Mucosa of rectum (tissue), 2 donors: ENCODE data around the gene SLC6A16.

Source experiments
- H3K27ac ChIP-seq, 2 donors: one replicate each; pipeline ENCODE4 v1.7.0; 2013; ENCODE audit warnings: inconsistent platforms in 2 of 2, low read depth in 2 of 2, low read length in 2 of 2
- H3K27me3 ChIP-seq, 2 donors: one replicate each; pipeline ENCODE4 v1.7.0; 2013; ENCODE audit warnings: low read length in 2 of 2; ENCODE audit not compliant: control insufficient read depth in 2 of 2, insufficient read depth in 2 of 2
- H3K36me3 ChIP-seq, 2 donors: one replicate each; pipeline ENCODE4 v1.7.0; 2013; ENCODE audit warnings: low read length in 2 of 2; ENCODE audit not compliant: control insufficient read depth in 2 of 2, insufficient read depth in 2 of 2
- H3K4me1 ChIP-seq, 2 donors: one replicate each; pipeline ENCODE4 v1.7.0; 2013; ENCODE audit warnings: low read length in 2 of 2, mild to moderate bottlenecking in 1 of 2; ENCODE audit not compliant: control insufficient read depth in 2 of 2, insufficient read depth in 2 of 2
- H3K4me3 ChIP-seq, 2 donors: one replicate each; pipeline ENCODE4 v1.7.0; 2013; ENCODE audit warnings: low read length in 2 of 2
- H3K9ac ChIP-seq, 2 donors: one replicate each; pipeline ENCODE4 v1.7.0; 2013; ENCODE audit warnings: low read length in 2 of 2, low read depth in 1 of 2, mild to moderate bottlenecking in 1 of 2
- H3K9me3 ChIP-seq, 2 donors: one replicate each; pipeline ENCODE4 v1.7.0; 2013; ENCODE audit warnings: low read length in 2 of 2; ENCODE audit not compliant: control insufficient read depth in 2 of 2
- donor health status: healthy.
- donor health status: Normal muscosa, but diverticular disease.

Gene SLC6A16

DNA sequence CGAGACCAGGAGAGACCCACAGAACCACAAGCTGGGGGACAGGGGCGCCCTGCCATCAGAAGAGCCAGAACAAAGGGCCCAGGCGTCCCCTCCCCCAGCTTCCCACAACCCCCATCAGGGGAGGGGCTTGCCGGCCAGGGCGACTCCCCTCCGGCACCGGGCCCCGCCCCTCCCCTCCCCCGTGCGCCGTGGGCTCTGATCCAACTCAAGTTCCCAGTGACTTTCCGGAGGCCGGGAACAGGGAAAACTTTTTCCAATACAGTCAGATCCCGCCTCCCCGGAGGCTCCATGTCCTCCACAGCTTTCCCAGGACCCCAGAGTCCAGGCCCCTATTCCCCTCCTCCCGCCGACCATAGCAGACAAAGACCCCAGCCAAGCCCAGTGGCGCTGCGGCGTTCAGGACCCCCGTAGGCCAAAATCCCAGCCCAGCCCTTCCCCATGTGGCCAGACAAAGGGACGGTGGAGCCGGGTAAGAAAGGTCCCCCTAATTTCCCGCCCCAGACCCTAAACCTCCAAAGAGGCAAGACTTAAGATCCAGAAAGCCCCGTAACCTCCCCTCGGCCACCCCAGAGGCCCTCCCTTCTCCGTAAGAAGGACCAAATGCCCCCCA is 36.6 kb upstream of the SLC6A16 start:
- Histone ChIP-seq H3K9ac (peak overlapping the region; percentile 72 to 74), H3K36me3 (no peaks in the 10 kb centered on the region), H3K27me3 (peaks cover 0 to 4% of the 10 kb centered on the region in 2 donors), H3K4me1 (peaks cover 7 to 12% of the 10 kb centered on the region in 2 donors), H3K27ac (peak overlapping the region; percentile 80 to 84), H3K4me3 (peak overlapping the region; percentile 72 to 74), H3K9me3 (no peaks in the 10 kb centered on the region)

DNA sequence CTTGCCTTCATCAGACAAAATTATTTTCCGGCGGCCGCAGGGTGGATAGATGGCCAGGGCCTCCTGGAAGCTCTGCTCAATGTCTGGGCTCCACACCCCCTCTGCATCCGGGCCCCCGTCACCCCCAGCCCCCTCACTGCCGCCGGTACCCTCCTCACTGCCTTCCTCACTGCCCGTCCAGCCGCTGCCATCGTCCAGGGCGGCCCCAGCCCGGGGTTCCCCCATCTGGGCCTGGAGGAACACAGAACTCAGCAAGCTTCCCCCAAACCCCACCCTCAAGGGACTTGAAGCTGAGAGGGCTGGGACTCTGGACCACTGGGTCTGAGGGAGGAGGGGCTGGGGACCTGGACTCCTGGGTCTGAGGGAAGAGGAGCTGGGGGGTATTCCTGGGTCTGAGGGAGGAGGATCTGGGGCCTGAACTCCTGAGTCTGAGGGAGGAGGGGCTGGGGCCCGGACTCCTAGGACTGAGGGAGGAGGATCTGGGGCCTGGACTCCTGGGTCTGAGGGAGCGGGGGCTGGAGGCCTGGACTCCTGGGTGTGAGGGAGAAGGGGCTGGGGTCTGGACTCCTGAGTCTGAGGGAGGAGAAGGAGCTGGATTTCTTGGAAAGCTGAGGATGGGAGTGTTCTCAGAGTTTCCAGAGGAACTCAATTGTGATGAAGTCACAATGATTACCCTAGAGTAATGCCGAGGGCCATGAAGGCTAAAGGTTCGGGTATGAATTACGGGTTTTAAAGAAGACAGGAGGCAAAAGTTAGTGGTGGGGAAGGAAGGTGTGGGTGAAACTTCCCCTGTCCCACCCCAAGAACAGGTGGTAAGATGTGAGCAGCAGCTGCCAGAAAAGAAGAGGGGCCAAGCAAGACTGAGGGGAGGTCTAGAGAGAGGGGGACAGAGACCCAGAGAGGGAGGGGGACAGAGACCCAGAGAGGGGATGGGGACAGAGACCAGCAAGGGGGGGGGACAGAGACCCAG is 35.1 kb upstream of the SLC6A16 start:
- no peak overlapping the region for H3K4me3 ChIP-seq
- H3K9me3 ChIP-seq, result no peaks in the 10 kb centered on the region

DNA sequence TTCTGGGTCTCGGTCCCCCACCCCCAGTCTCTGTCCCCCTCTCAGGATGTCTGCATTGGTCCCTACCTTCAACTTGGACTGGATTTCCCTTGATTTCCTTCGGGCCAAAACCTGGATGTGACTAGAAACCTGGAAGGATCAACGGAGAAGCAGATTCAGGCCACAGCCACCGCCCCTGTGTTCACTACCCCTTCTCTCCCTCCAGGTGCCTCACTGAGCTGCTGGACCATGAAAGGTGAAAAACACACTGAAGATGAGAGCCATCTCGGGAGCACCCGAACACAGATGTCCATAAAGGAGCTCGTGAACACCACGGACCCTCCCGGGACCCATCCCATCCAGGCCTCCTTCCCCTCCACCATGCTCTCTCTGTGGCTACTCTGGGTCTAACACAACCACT is 32.2 kb upstream of the SLC6A16 start:
- Histone ChIP-seq H3K4me1 (peaks cover 2 to 4% of the 10 kb centered on the region in 2 donors), H3K9me3 (no peaks in the 10 kb centered on the region), H3K9ac (no peak overlapping the region), H3K27ac (no peak overlapping the region), H3K27me3 (no peaks in the 10 kb centered on the region), H3K36me3 (peaks cover 0 to 2% of the 10 kb centered on the region in 2 donors), H3K4me3 (no peak overlapping the region)

More for the DNA sequence above, 35.1 kb upstream of the SLC6A16 start:
- H3K9ac ChIP-seq, result no peak overlapping the region
- no peak overlapping the region for H3K27ac ChIP-seq
- H3K27me3 ChIP-seq, result peaks cover 0 to 4% of the 10 kb centered on the region in 2 donors
- peaks cover 7 to 12% of the 10 kb centered on the region in 2 donors for H3K4me1 ChIP-seq
- H3K36me3 ChIP-seq, result peaks cover 0 to 2% of the 10 kb centered on the region in 2 donors

DNA sequence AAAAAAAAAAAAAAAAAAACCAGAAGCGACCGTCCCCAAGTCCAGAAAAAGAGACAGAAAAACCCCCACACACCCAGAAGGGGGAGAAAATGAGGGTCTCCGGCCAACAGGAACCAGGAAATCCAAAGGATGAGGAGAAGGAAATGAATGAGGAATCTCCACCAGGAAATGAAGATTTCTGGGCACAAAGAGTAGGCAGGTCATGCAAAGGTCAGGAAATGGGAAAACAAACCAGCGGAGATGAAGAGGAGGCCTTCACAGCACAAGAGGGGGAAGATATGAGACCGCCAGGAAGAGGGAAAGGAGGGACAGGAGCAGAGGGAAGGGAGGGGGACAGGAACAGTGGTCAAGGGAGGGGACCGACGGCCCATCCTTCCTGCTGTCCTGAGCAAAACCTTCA is 31.4 kb upstream of the SLC6A16 start:
- H3K9me3 ChIP-seq, result no peaks in the 10 kb centered on the region
- H3K27ac ChIP-seq, result no peak overlapping the region
- H3K4me1 ChIP-seq, result no peaks in the 10 kb centered on the region
- H3K9ac ChIP-seq, result no peak overlapping the region
- no peaks in the 10 kb centered on the region for H3K27me3 ChIP-seq
- H3K4me3 ChIP-seq, result no peak overlapping the region
- peaks cover 0 to 2% of the 10 kb centered on the region in 2 donors for H3K36me3 ChIP-seq

DNA sequence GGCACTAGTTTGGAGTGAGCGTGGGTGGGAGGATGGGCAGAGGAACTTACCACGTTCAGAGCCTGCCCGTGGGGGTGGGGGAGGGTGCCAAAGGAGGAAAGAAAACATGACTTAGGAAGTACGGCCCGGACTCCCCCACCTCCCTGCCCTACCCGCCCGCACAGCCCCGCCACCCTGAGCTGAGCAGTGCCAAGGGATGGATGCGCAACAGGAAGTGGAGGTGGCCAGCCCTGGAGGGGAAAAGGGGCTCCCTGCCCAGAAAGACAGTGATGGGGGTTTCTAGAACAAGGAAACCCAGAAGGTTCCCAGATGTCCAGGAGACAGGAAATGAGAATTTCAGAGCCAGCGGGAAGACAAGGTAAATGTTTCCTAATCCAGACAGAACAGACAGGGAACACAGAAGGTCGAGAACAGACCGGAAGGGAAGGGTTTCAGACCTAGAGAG is 30.9 kb upstream of the SLC6A16 start:
- Histone ChIP-seq H3K4me3 (no peak overlapping the region), H3K9me3 (no peaks in the 10 kb centered on the region), H3K36me3 (peaks cover 0 to 2% of the 10 kb centered on the region in 2 donors), H3K27ac (no peak overlapping the region), H3K4me1 (no peaks in the 10 kb centered on the region), H3K27me3 (no peaks in the 10 kb centered on the region), H3K9ac (no peak overlapping the region)

DNA sequence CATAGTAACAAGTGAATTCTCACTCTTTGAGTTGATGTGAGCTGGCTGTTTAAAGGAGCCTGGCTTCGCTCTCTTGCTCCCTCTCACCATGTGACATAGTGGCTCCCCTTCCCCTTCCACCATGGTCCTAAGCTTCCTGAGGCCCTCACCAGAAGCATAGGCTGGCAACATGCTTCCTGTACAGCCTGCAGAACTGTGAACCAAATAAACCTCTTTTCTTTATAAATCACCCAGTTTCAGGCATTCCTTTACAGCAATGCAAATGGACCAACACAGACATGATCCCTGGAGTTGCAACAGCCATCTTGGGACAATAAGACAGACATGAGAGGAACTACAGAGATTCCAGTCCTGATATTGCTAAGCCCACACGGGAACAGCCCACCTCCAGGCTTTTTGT is 24.6 kb upstream of the SLC6A16 start:
- H3K4me3 ChIP-seq, result no peak overlapping the region
- no peaks in the 10 kb centered on the region for H3K27me3 ChIP-seq
- H3K4me1 ChIP-seq, result no peaks in the 10 kb centered on the region
- no peaks in the 10 kb centered on the region for H3K9me3 ChIP-seq
- H3K36me3 ChIP-seq, result peaks cover 0 to 6% of the 10 kb centered on the region in 2 donors
- H3K9ac ChIP-seq, result no peak overlapping the region
- no peak overlapping the region for H3K27ac ChIP-seq

DNA sequence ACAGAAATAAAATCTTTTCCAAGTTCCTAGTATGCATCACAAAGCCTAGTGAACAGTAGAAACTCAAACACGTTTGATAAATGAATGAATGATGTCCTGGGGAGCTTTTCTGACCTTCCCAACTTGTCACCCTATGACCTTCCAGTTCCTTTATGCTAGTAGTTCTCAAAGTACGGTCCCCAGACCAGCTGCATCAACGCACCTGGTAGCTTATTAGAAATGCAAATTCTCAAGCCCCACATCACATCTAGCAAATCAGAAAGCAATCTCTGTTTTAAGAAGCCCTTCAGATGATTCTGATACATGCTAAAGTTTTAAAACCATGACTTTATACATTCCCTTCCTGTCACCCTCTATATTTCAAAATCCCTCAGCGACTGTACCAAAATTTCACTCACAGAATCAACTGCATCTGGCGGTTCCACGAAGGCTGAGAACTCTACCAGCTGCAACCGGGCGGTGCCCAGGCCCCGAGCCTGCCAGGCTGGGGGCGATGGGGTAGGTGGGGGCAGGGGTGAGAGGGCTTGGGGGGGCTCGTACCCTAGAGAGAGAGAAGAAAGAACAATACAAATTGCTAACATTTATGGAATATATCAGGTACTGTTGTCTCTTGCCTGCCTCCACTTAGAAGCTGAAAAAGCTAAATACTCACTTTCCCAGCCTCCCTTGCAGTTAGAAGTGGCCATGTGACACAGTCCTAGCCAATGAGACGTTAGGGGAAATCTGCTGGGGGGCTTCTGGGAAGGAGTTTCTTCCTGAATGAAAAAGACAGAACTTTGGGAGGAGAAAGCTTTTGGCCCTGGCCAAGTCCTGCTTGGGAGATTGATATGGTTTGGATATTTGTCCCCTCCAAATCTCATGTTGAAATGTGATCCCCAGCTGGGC is 23.6 kb upstream of the SLC6A16 start:
- no peaks in the 10 kb centered on the region for H3K4me1 ChIP-seq
- no peak overlapping the region for H3K9ac ChIP-seq
- no peak overlapping the region for H3K27ac ChIP-seq
- no peaks in the 10 kb centered on the region for H3K9me3 ChIP-seq
- H3K36me3 ChIP-seq, result peaks cover 0 to 8% of the 10 kb centered on the region in 2 donors
- H3K27me3 ChIP-seq, result no peaks in the 10 kb centered on the region
- H3K4me3 ChIP-seq, result no peak overlapping the region

DNA sequence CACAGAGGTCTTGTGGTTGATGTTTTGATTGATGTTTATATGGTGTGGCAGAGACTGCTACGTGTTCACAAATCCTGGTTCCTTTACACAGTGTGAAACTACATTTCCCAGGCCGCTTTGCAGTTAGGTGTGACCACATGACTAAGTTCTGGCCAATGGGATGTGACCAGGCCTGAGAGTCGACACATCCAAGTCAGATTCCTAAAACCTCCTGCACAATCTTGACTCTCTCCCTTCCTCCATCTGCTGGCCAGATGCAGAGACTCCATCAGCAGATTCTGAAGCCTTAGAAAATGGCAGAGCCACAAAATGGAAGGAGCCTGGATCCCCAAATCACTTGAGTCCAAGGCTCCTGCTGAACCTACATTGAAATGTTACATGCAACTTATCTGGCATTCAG is 22.8 kb upstream of the SLC6A16 start:
- no peak overlapping the region for H3K9ac ChIP-seq
- no peaks in the 10 kb centered on the region for H3K4me1 ChIP-seq
- H3K36me3 ChIP-seq, result peaks cover 0 to 8% of the 10 kb centered on the region in 2 donors
- H3K27me3 ChIP-seq, result no peaks in the 10 kb centered on the region
- no peak overlapping the region for H3K4me3 ChIP-seq
- H3K9me3 ChIP-seq, result no peaks in the 10 kb centered on the region
- no peak overlapping the region for H3K27ac ChIP-seq

DNA sequence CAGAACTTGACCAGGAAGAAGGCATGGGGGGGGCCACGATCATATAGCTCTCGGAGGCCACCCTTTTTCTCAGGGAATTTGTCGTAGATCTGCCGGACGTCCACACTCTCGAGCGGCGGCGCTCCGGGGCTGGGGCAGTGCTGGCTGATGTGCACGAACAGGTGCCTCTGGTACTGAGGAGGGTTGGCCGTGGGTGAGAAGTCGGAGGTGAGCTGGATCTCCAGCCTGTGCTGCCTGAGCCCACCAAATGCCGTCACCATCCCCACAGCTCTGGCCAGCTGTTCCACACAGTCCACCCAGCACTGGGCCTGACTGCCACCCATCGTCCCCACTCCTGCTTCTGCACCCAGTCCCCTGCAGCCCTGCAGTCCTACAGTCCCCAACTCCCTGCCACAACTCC is 22.2 kb upstream of the SLC6A16 start:
- no peaks in the 10 kb centered on the region for H3K9me3 ChIP-seq
- H3K36me3 ChIP-seq, result peaks cover 0 to 8% of the 10 kb centered on the region in 2 donors
- no peak overlapping the region for H3K27ac ChIP-seq
- no peak overlapping the region for H3K9ac ChIP-seq
- no peaks in the 10 kb centered on the region for H3K4me1 ChIP-seq
- H3K27me3 ChIP-seq, result no peaks in the 10 kb centered on the region
- no peak overlapping the region for H3K4me3 ChIP-seq
